Muscle of arm (tissue), 12 donors: Measurements from ENCODE around the gene CBX2. TPM values are rescaled to one million over a fixed set of nuclear protein-coding genes. Genes with fewer than 3 reads are reported as not detected.
"Not testable (repeated sequence)": the region's sequence is repeated elsewhere in the genome, so short reads cannot be mapped to it uniquely, and the experiment has no call there.

ENCODE experiments used
- DNase-seq: peaks from one replicate; pipeline ENCODE4 v3.0.0-alpha.2; 2013
- polyA plus RNA-seq, 12 donors: library from polyadenylated mRNA; unstranded; fragments of 120-200 nt; gene quantifications; one replicate each; pipeline ENCODE4 v1.2.1, GENCODE V29; 2013; ENCODE audit not compliant: insufficient read length in 12 of 12

The CBX2 gene
- polyA plus RNA-seq, 12 donors: 7.0 to 15.2 (median 8.9) TPM; not detected in 1

- DNase-seq: no peak
Observed at GRCh38 chr17:79761894-79762589, 15.9 kb upstream of the CBX2 start.

- no peak for DNase-seq
Observed at GRCh38 chr17:79765708-79766107, 12.2 kb upstream of the CBX2 start.

GRCh38 chr17:79769570-79770506 lies 8.1 kb upstream of the CBX2 start:
- DNase-seq: no peak

GRCh38 chr17:79771276-79771675 lies 6.7 kb upstream of the CBX2 start:
- no peak for DNase-seq

- DNase-seq: not testable (repeated sequence)
Observed at GRCh38 chr17:79772726-79773125, 5.2 kb upstream of the CBX2 start.

- DNase-seq: no peak
Observed at GRCh38 chr17:79774561-79774975, 3.4 kb upstream of the CBX2 start.

GRCh38 chr17:79775632-79776031 lies 2.3 kb upstream of the CBX2 start:
- DNase-seq: no peak

- DNase-seq: no peak
Observed at GRCh38 chr17:79776376-79777119, 1.4 kb upstream of the CBX2 start.

- peak; percentile 72 for DNase-seq
Observed at GRCh38 chr17:79777120-79777893, 641 bp upstream of the CBX2 start.

GRCh38 chr17:79778504-79779083 lies 646 bp downstream of the CBX2 start:
- DNase-seq: no peak

GRCh38 chr17:79779084-79779529 lies 1.2 kb downstream of the CBX2 start:
- DNase-seq: no peak

GRCh38 chr17:79779661-79780365 lies 1.9 kb downstream of the CBX2 start:
- no peak for DNase-seq

- DNase-seq: no peak
Observed at GRCh38 chr17:79781012-79781650, 3.2 kb downstream of the CBX2 start.

GRCh38 chr17:79781736-79782575 lies 4.0 kb downstream of the CBX2 start:
- no peak for DNase-seq

- DNase-seq: no peak
Observed at GRCh38 chr17:79783891-79784290, 5.9 kb downstream of the CBX2 start.

GRCh38 chr17:79784353-79785016 lies 6.5 kb downstream of the CBX2 start:
- no peak for DNase-seq

GRCh38 chr17:79785017-79785899 lies 7.3 kb downstream of the CBX2 start:
- no peak for DNase-seq
